Mucosa of descending colon (tissue), 3 donors: ENCODE measurements around the gene GMPPA. TPM values are rescaled to one million over a fixed set of nuclear protein-coding genes. Genes with fewer than 3 reads are reported as not detected.

Experiments
- ATAC-seq: fragments of 200-7000 bp; cut with Tn5 transposase; one replicate; pipeline ENCODE4 v1.9.1; 2020; ENCODE audit warnings: mild to moderate bottlenecking, moderate library complexity
- DNase-seq, 3 donors: peaks; one replicate each; pipeline ENCODE4 v3.0.0-alpha.2; 2020
- H3K36me3 ChIP-seq: fragments of 200-600 bp; one replicate; pipeline ENCODE4 v1.8.0; 2021; ENCODE audit warnings: low read depth, mild to moderate bottlenecking
- H3K4me1 ChIP-seq: fragments of 200-600 bp; one replicate; pipeline ENCODE4 v1.8.0; 2021; ENCODE audit warnings: low read depth, mild to moderate bottlenecking
- H3K4me3 ChIP-seq: fragments of 200-600 bp; one replicate; pipeline ENCODE4 v1.8.0; 2021; ENCODE audit warnings: mild to moderate bottlenecking
- H3K9me3 ChIP-seq: fragments of 200-600 bp; one replicate; pipeline ENCODE4 v1.8.0; 2021; ENCODE audit warnings: mild to moderate bottlenecking
- intact Hi-C, 2 donors: fragments of 100-400 bp; cut with DNase I in 1 of 2; cut with micrococcal nuclease in 1 of 2; formaldehyde crosslinking; loops; one replicate each; pipeline versions ENCODE4 v1.11.0 to v1.11.1; 2022; cut with DNase I, micrococcal nuclease
- total RNA-seq, 3 donors: library from RNA; stranded (reverse); fragmentation: NEBNext Ultra II Directional in 2 of 3; extraction: Animal tissue kit (Norgen Biotek cat#: 25700) in 2 of 3; gene quantifications; one replicate each; pipeline versions ENCODE4 v1.2.1 to v1.2.4, GENCODE V29; 2021 to 2023
- TF ChIP-seq, protein P1 (sequence below): fragments of 200-600 bp; IDR thresholded peaks from one replicate; pipeline ENCODE4 v1.8.0; 2022; ENCODE audit warnings: antibody characterized with exemption, mild to moderate bottlenecking
- donor health status: DM: no; HTN: no; CAD: no; lungs with moderate emphysema.
- donor health status: DM: no; HTN: no; CAD: no.
- donor health status: DM: no; HTN: yes; CAD: no.

The GMPPA gene
- total RNA-seq, 3 donors from 2014 or later = 33.6 to 52.6 (median 43.6) TPM

DNA sequence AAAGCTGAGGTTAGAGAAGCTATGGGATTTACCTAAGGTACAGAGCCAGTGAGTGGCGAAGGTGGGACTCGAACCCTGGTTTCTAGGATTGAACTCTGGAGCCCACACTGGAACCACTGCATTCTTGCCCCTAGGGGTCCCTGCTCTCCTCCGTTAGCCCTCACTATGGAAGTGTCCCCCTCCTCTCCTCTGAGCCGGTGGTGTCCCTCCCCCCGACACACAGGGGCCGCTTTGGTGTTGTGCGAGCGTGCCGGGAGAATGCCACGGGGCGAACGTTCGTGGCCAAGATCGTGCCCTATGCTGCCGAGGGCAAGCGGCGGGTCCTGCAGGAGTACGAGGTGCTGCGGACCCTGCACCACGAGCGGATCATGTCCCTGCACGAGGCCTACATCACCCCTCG lies 8.5 kb upstream of the GMPPA start:
- TF ChIP-seq, protein P1, sequence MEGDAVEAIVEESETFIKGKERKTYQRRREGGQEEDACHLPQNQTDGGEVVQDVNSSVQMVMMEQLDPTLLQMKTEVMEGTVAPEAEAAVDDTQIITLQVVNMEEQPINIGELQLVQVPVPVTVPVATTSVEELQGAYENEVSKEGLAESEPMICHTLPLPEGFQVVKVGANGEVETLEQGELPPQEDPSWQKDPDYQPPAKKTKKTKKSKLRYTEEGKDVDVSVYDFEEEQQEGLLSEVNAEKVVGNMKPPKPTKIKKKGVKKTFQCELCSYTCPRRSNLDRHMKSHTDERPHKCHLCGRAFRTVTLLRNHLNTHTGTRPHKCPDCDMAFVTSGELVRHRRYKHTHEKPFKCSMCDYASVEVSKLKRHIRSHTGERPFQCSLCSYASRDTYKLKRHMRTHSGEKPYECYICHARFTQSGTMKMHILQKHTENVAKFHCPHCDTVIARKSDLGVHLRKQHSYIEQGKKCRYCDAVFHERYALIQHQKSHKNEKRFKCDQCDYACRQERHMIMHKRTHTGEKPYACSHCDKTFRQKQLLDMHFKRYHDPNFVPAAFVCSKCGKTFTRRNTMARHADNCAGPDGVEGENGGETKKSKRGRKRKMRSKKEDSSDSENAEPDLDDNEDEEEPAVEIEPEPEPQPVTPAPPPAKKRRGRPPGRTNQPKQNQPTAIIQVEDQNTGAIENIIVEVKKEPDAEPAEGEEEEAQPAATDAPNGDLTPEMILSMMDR = no peak
- DNase-seq = no peak
- intact Hi-C loops = no loop called here
- no peaks in the 10 kb centered on the region for H3K4me1 ChIP-seq
- no peak for ATAC-seq
- H3K4me3 ChIP-seq = no peak overlapping the region
- no peaks in the 10 kb centered on the region for H3K36me3 ChIP-seq
- no peaks in the 10 kb centered on the region for H3K9me3 ChIP-seq

DNA sequence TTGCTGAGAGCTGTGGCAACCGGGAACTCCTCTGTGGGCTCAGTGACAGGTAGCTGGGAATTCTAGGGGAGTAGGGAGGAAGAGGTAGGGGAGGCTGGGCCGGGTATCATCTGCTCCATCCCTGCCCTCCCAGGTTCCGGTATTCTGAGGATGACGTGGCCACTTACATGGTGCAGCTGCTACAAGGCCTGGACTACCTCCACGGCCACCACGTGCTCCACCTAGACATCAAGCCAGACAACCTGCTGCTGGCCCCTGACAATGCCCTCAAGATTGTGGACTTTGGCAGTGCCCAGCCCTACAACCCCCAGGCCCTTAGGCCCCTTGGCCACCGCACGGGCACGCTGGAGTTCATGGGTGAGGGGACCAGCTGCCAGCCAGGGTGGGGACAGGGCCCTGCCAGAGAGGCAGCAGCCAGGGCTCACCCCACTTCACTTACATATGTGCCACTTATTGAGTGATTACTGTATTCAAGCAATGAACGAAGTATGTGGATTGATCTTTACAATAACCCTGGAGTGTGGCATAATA lies 8.0 kb upstream of the GMPPA start:
- no peaks in the 10 kb centered on the region for H3K36me3 ChIP-seq
- TF ChIP-seq, protein P1 = no peak

DNA sequence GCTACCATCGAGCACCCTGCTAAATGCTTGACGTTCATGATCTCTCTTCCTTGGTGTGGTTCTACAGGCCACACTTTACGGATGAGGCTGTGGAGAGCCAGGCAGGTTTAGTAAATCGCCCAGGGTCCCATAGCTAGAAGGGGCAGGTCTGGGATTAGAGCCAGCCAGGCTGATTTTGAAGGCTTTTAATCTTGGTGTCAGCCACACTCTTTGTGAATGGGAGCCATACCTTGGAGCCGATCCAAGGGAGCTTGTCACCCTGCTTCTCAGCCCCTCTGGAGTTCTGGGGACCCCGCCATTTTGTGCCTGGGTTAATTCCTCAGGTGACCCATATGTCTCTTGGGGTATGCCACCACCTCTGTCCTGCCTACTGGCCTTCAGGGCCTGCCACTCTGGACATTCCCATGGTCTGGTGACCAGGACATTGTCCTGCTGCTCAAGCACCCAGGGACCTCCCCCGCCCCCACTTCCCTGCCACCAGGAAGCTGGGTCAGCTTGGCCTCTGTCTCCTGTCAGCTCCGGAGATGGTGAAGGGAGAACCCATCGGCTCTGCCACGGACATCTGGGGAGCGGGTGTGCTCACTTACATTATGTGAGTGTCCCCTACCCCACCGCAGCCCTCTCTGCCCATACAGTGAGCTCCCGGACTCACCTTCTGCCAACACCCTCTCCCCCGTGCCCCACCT lies 7.3 kb upstream of the GMPPA start:
- Histone ChIP-seq H3K36me3 (no peaks in the 10 kb centered on the region), H3K4me1 (peaks cover under 1% of the 10 kb centered on the region), H3K4me3 (no peak overlapping the region), H3K9me3 (no peaks in the 10 kb centered on the region)
- TF ChIP-seq, protein P1 = no peak
- intact Hi-C loops = no loop called here
- DNase-seq (no peak), ATAC-seq (no peak)

More for the DNA sequence above, 8.0 kb upstream of the GMPPA start:
- intact Hi-C loops = no loop called here
- H3K4me1 ChIP-seq = no peaks in the 10 kb centered on the region
- DNase-seq (no peak), ATAC-seq (no peak)
- H3K4me3 ChIP-seq = no peak overlapping the region
- H3K9me3 ChIP-seq = no peaks in the 10 kb centered on the region

DNA sequence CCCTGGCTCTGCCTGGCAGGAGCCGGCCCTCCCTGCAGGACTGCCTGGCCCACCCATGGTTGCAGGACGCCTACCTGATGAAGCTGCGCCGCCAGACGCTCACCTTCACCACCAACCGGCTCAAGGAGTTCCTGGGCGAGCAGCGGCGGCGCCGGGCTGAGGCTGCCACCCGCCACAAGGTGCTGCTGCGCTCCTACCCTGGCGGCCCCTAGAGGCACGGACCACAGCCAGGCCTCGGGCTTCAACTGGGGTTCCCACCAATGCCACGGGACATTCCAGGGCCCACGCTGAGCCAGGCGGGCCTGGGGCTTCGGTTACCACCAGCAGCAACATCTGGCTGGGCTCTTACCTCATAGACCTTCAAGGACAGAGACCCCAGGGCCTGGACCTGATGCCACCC lies 6.1 kb upstream of the GMPPA start:
- H3K4me3 ChIP-seq = no peak overlapping the region
- ATAC-seq (no peak), DNase-seq (no peak)
- H3K9me3 ChIP-seq = no peaks in the 10 kb centered on the region
- no peaks in the 10 kb centered on the region for H3K36me3 ChIP-seq
- intact Hi-C loops = no loop called here
- TF ChIP-seq, protein P1 = no peak
- H3K4me1 ChIP-seq = peaks cover 12% of the 10 kb centered on the region

DNA sequence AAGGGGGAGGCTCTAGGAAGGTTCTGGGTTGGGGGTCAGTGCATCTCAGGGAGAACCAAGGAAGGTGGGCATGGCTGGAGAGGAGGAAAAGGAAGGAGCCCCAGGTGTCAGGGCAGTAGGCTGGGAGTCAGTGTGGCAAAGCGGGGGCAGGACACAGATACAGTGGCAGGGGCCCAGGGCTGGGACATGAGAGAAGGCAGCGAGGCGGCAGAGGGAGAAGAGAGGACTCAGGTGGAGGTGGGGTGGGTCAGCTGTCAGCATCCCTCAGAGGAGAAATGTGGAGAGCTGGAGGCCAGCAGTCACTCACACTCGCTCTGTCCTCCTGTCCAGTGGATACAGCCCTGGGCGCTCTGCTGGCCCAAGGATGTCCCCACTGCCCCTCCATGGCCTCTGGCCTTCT lies 5.6 kb upstream of the GMPPA start:
- H3K4me1 ChIP-seq = peaks cover 14% of the 10 kb centered on the region
- TF ChIP-seq, protein P1 = no peak
- no peak for ATAC-seq
- no peak overlapping the region for H3K4me3 ChIP-seq
- no peak for DNase-seq
- H3K9me3 ChIP-seq = no peaks in the 10 kb centered on the region
- no peaks in the 10 kb centered on the region for H3K36me3 ChIP-seq
- intact Hi-C loops = no loop called here
